Activated naive CD4-positive, alpha-beta T cell treated with Interleukin-2 at 50 U/mL for 16 hours (primary cell): ENCODE data around the gene INSIG2.

ENCODE experiments used
- DNase-seq: peaks from one replicate; pipeline ENCODE4 v3.0.0-alpha.2; 2020

Gene INSIG2

GRCh38 chr2:118088051-118089024, at the start of gene INSIG2:
TSS of gene INSIG2 (plus strand) at chr2:118088471. CDS start at chr2:118096557, 8,086 bp downstream.
- peak; percentile 90 for DNase-seq

- no peak for DNase-seq
These were observed 47.4 kb upstream of the INSIG2 start for GRCh38 chr2:118040891-118041290.

GRCh38 chr2:118044103-118044716, 44.1 kb upstream of the INSIG2 start:
- no peak for DNase-seq

GRCh38 chr2:118044854-118045253, 43.4 kb upstream of the INSIG2 start:
- no peak for DNase-seq

GRCh38 chr2:118045286-118045685, 43.0 kb upstream of the INSIG2 start:
- DNase-seq, result no peak

- no peak for DNase-seq
These were observed 41.5 kb upstream of the INSIG2 start for GRCh38 chr2:118046634-118047210.

- DNase-seq, result no peak
These were observed 40.9 kb upstream of the INSIG2 start for GRCh38 chr2:118047380-118047826.

- DNase-seq, result no peak
These were observed 39.9 kb upstream of the INSIG2 start for GRCh38 chr2:118048401-118048800.

- DNase-seq, result no peak
These were observed 39.0 kb upstream of the INSIG2 start for GRCh38 chr2:118049140-118049815.

GRCh38 chr2:118049816-118050140, 38.5 kb upstream of the INSIG2 start:
- DNase-seq, result no peak

- no peak for DNase-seq
These were observed 37.9 kb upstream of the INSIG2 start for GRCh38 chr2:118050386-118050785.

GRCh38 chr2:118050974-118051373, 37.3 kb upstream of the INSIG2 start:
- no peak for DNase-seq

GRCh38 chr2:118051826-118052358, 36.4 kb upstream of the INSIG2 start:
- DNase-seq, result no peak

GRCh38 chr2:118052474-118052873, 35.8 kb upstream of the INSIG2 start:
- DNase-seq, result no peak

- no peak for DNase-seq
These were observed 34.6 kb upstream of the INSIG2 start for GRCh38 chr2:118053681-118054080.

GRCh38 chr2:118054213-118055008, 33.9 kb upstream of the INSIG2 start:
- no peak for DNase-seq

- DNase-seq, result no peak
These were observed 32.6 kb upstream of the INSIG2 start for GRCh38 chr2:118055512-118056164.

- no peak for DNase-seq
These were observed 32.1 kb upstream of the INSIG2 start for GRCh38 chr2:118056165-118056534.

- no peak for DNase-seq
These were observed 31.5 kb upstream of the INSIG2 start for GRCh38 chr2:118056801-118057200.

GRCh38 chr2:118058951-118059350, 29.3 kb upstream of the INSIG2 start:
- no peak for DNase-seq

GRCh38 chr2:118059919-118060478, 28.3 kb upstream of the INSIG2 start:
- no peak for DNase-seq
